ENCODE data around the gene PDE9A. TPM values are rescaled to one million over a fixed set of nuclear protein-coding genes. Genes with fewer than 3 reads are reported as not detected.

PDE9A gene
- polyA plus RNA-seq, 2 of the 4 experiments (the other 2 are of a cell fraction), result 1.3 to 3.1 TPM

DNA sequence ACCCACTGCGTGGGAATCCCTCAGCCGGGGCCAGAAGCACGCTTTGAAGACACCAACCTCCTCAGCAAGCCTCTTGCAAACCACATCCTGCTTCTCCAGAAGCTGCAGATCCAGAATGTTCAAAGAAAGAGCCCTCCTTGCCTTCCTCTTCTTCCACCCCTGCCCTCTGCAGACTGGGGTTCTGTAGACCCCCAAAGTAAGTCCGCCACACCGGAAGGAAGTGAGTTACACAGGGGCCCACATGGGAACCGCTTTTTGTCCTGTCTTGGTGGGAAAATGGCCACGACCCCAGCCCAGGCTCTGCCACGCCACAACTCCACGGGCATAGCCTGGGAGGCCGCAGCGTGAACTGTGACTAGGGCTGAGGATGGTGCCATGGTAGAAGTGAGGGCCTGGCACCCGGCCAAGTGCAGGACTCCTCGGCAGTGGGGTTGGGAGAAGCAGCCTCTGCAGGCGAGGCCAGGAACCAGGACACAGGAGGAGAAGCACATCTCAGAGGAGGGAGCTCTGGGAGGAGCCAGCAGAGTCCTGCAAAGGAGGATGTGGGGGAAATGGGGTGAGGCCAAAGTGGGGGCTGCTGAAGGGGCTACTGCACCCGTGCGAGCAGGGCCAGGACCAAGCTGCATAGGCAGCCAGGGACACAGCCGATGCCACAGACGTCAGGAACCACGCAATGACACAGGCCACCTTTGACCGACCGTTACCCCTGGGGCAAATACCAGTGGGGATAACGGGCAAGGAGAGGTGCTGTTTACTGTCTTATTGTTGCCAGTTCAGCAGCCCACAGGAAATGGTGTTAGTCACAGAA, 30.9 kb downstream of the PDE9A start:
- Histone ChIP-seq H3K4me3 (no peak overlapping the region), H3K4me1 (no peaks in the 10 kb centered on the region), H3K9me3 (no peaks in the 10 kb centered on the region), H3K4me2 (no peak overlapping the region), H3K27ac (no peak overlapping the region)
- TF ChIP-seq FOXS1 (CRISPR knock-in tag; IDR thresholded peaks at IDR 0.05) (no peak), ZC3H11A (IDR thresholded peaks at IDR 0.05) (no peak), CHD4 (IDR thresholded peaks at IDR 0.05; ENCODE audit: borderline replicate concordance) (no peak), RNF2 (IDR thresholded peaks at IDR 0.05; ENCODE audit: borderline replicate concordance, low read depth) (no peak), ZSCAN20 (CRISPR knock-in tag; IDR thresholded peaks at IDR 0.05) (no peak), NR3C1 (IDR thresholded peaks at IDR 0.05) (no peak), HOXA7 (CRISPR knock-in tag; IDR thresholded peaks at IDR 0.05) (no peak), RFX5 (IDR thresholded peaks at IDR 0.05) (no peak), HOXB5 (CRISPR knock-in tag; IDR thresholded peaks at IDR 0.05) (no peak), NPAS2 (CRISPR knock-in tag; IDR thresholded peaks at IDR 0.05; ENCODE audit: borderline replicate concordance) (no peak), KDM5A (IDR thresholded peaks at IDR 0.05) (no peak), SMC3 (IDR thresholded peaks at IDR 0.05) (no peak), GATA3 (IDR thresholded peaks at IDR 0.05; ENCODE audit: borderline replicate concordance) (no peak)
- TF ChIP-seq, protein P1, sequence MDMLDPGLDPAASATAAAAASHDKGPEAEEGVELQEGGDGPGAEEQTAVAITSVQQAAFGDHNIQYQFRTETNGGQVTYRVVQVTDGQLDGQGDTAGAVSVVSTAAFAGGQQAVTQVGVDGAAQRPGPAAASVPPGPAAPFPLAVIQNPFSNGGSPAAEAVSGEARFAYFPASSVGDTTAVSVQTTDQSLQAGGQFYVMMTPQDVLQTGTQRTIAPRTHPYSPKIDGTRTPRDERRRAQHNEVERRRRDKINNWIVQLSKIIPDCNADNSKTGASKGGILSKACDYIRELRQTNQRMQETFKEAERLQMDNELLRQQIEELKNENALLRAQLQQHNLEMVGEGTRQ (IDR thresholded peaks at IDR 0.05), result no peak
- TF ChIP-seq, protein P2, sequence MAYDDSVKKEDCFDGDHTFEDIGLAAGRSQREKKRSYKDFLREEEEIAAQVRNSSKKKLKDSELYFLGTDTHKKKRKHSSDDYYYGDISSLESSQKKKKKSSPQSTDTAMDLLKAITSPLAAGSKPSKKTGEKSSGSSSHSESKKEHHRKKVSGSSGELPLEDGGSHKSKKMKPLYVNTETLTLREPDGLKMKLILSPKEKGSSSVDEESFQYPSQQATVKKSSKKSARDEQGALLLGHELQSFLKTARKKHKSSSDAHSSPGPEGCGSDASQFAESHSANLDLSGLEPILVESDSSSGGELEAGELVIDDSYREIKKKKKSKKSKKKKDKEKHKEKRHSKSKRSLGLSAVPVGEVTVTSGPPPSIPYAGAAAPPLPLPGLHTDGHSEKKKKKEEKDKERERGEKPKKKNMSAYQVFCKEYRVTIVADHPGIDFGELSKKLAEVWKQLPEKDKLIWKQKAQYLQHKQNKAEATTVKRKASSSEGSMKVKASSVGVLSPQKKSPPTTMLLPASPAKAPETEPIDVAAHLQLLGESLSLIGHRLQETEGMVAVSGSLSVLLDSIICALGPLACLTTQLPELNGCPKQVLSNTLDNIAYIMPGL (CRISPR knock-in tag; IDR thresholded peaks at IDR 0.05; ENCODE audit: borderline replicate concordance), result no peak
- TF ChIP-seq, protein P3, sequence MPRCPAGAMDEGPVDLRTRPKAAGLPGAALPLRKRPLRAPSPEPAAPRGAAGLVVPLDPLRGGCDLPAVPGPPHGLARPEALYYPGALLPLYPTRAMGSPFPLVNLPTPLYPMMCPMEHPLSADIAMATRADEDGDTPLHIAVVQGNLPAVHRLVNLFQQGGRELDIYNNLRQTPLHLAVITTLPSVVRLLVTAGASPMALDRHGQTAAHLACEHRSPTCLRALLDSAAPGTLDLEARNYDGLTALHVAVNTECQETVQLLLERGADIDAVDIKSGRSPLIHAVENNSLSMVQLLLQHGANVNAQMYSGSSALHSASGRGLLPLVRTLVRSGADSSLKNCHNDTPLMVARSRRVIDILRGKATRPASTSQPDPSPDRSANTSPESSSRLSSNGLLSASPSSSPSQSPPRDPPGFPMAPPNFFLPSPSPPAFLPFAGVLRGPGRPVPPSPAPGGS (IDR thresholded peaks at IDR 0.05), result no peak
- TF ChIP-seq, protein P4, sequence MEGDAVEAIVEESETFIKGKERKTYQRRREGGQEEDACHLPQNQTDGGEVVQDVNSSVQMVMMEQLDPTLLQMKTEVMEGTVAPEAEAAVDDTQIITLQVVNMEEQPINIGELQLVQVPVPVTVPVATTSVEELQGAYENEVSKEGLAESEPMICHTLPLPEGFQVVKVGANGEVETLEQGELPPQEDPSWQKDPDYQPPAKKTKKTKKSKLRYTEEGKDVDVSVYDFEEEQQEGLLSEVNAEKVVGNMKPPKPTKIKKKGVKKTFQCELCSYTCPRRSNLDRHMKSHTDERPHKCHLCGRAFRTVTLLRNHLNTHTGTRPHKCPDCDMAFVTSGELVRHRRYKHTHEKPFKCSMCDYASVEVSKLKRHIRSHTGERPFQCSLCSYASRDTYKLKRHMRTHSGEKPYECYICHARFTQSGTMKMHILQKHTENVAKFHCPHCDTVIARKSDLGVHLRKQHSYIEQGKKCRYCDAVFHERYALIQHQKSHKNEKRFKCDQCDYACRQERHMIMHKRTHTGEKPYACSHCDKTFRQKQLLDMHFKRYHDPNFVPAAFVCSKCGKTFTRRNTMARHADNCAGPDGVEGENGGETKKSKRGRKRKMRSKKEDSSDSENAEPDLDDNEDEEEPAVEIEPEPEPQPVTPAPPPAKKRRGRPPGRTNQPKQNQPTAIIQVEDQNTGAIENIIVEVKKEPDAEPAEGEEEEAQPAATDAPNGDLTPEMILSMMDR (IDR thresholded peaks at IDR 0.05), result no peak
- TF ChIP-seq, protein P5, sequence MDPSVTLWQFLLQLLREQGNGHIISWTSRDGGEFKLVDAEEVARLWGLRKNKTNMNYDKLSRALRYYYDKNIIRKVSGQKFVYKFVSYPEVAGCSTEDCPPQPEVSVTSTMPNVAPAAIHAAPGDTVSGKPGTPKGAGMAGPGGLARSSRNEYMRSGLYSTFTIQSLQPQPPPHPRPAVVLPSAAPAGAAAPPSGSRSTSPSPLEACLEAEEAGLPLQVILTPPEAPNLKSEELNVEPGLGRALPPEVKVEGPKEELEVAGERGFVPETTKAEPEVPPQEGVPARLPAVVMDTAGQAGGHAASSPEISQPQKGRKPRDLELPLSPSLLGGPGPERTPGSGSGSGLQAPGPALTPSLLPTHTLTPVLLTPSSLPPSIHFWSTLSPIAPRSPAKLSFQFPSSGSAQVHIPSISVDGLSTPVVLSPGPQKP (IDR thresholded peaks at IDR 0.05; ENCODE audit: low read depth, low read length), result no peak
- TF ChIP-seq, protein P6, sequence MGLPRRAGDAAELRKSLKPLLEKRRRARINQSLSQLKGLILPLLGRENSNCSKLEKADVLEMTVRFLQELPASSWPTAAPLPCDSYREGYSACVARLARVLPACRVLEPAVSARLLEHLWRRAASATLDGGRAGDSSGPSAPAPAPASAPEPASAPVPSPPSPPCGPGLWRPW (IDR thresholded peaks at IDR 0.05), result no peak
- 70% methylated on average over 9 of the region's 22 CpGs for WGBS (ENCODE audit: missing lambda C conversion rate)
- FAIRE-seq (no peak), ATAC-seq (no peak), DNase-seq (ENCODE audit: low read depth in 1 of 2, low spot score in 1 of 2) (no peak)
- ChIA-PET POLR2A (no interaction called here), CTCF (interaction anchor here (0.6 to 0.9 kb wide), 2 partner anchors 91 to 699 kb away, joined by 3 read pairs; no protein-coding TSS in a partner anchor)

Data from A549 (cell line).